HG03469 (cell line): ENCODE measurements around the gene APOBR.
"Not testable (repeated sequence)": the region's sequence is repeated elsewhere in the genome, so short reads cannot be mapped to it uniquely, and the experiment has no call there.

Source experiments
- ATAC-seq: cut with Tn5 transposase; IDR thresholded peaks from one replicate; pipeline ENCODE4 v1.9.1; 2021; ENCODE audit warnings: mild to moderate bottlenecking, moderate library complexity, moderate number of reproducible peaks; ENCODE audit not compliant: unreplicated experiment

Gene APOBR

GRCh38 chr16:28526201-28527099, 32.0 kb downstream of the APOBR start:
- no peak for ATAC-seq

- not testable (repeated sequence) for ATAC-seq
Measured at GRCh38 chr16:28527100-28527785, 32.8 kb downstream of the APOBR start.

- no peak for ATAC-seq
Measured at GRCh38 chr16:28527985-28528384, 33.5 kb downstream of the APOBR start.

GRCh38 chr16:28528463-28528867, 34.0 kb downstream of the APOBR start:
- no peak for ATAC-seq

GRCh38 chr16:28529124-28529523, 34.7 kb downstream of the APOBR start:
- ATAC-seq = no peak

GRCh38 chr16:28531777-28532744, 37.6 kb downstream of the APOBR start:
- ATAC-seq = no peak

GRCh38 chr16:28532940-28533647, 38.7 kb downstream of the APOBR start:
- ATAC-seq = no peak

GRCh38 chr16:28534542-28535373, 40.3 kb downstream of the APOBR start:
- no peak for ATAC-seq

GRCh38 chr16:28537076-28537475, 42.6 kb downstream of the APOBR start:
- ATAC-seq = no peak

GRCh38 chr16:28537964-28538732, 43.7 kb downstream of the APOBR start:
- ATAC-seq = no peak

GRCh38 chr16:28538733-28539596, 44.5 kb downstream of the APOBR start, which contains the start of gene NUPR1:
TSS of gene NUPR1 (minus strand) at chr16:28538974. CDS start at chr16:28538907, 67 bp downstream.
- ATAC-seq = no peak

- ATAC-seq = no peak
Measured at GRCh38 chr16:28540346-28540745, 45.9 kb downstream of the APOBR start.

GRCh38 chr16:28542646-28543045, 48.2 kb downstream of the APOBR start:
- ATAC-seq = no peak

GRCh38 chr16:28543072-28543471, 48.6 kb downstream of the APOBR start:
- no peak for ATAC-seq

- ATAC-seq = no peak
Measured at GRCh38 chr16:28544998-28545397, 50.6 kb downstream of the APOBR start.

GRCh38 chr16:28545964-28546363, 51.5 kb downstream of the APOBR start:
- ATAC-seq = not testable (repeated sequence)

GRCh38 chr16:28546626-28547025, 52.2 kb downstream of the APOBR start:
- ATAC-seq = no peak
